ENCODE data around the gene FTSJ3.

Gene FTSJ3

DNA sequence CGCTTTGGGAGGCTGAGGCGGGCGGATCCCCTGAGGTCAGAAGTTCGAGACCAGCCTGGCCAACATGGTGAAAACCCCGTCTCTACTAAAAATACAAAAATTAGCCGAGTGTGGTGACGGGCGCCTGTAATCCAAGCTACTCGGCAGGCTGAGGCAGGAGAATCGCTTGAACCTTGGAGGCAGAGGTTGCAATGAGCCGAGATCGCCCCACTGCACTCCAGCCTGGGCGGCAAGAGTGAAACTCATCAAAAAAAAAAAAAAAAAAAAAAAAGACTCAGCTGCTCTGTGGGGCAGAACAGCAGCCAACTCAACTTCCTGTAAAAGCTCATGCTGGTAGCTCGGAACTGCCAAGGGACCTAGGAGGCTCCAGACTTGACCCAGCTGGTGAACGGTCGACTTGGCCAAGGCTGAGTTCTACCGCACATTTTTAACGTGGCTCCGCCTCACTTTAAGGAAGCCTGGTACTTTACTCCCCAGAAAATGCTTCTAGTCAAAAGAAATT, 16.0 kb upstream of the FTSJ3 start:
- peak; percentile 78 for DNase-seq (ENCODE audit: low spot score)

DNA sequence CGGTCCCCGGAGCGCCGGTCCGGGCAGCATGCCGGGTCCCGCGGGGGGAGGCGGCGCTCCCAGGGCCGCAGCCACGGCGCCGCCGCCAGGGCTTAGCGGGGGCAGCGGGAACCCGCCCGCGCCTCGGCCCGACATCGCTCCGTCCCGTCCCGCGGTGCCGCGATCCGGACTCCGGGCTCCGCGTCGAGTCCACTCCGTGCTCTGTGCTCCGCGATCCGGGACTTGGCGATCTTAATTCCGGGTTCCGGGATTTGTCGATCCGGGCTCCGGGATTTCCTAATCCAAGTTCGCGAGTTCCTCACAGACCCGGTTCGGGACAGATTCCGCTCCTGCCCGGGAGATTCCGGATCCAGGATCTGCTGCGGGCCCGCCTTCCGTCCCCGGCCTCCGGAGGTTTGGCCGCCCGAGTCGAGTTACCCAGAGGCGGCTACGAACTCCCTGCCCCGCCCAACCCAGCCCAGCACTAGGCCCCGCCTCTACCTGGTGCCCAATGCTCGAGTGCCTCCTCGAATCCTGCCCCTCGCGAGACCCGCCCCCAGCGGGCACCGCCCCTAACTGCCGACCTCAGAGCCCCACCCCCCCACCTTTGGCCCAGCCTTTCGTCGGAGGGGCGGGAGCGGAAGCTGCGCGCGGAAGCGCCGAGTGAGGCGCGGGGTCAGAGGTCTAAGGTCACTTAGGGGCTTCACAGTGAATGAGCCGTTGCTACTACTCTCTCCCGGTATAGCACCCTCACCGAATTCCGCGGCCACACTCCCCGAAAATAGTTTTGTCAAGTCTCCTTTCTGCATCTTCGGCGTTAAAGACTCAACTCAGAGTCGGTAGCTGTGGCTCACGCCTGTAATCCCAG, 15.3 kb upstream of the FTSJ3 start, which contains the start of gene SMARCD2:
Gene SMARCD2, minus strand, starts transcription at position 146 of the 847 bp plus-strand sequence. Its CDS starts 11 bp downstream, at position 135.
- DNase-seq (ENCODE audit: low spot score), result peak; percentile 96

DNA sequence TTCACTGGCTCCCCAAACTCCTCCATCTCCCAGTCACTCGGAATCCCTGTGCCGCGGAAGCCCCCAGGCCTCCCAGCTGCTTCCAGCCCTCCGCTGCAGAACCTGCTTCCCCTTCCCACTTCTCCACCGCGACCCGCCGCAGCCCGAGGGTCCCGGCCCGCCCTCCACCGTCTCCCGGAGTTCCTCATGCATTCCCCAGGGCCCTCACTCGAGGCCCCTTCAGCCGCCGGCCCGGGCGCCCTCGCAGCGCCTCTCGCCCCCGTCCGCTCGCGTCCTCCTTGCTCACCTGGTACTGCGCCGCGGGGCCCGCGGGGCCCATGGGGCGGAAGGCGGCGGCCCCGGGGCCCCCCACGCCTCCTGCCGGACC, 14.7 kb upstream of the FTSJ3 start:
- DNase-seq (ENCODE audit: low spot score), result no peak

DNA sequence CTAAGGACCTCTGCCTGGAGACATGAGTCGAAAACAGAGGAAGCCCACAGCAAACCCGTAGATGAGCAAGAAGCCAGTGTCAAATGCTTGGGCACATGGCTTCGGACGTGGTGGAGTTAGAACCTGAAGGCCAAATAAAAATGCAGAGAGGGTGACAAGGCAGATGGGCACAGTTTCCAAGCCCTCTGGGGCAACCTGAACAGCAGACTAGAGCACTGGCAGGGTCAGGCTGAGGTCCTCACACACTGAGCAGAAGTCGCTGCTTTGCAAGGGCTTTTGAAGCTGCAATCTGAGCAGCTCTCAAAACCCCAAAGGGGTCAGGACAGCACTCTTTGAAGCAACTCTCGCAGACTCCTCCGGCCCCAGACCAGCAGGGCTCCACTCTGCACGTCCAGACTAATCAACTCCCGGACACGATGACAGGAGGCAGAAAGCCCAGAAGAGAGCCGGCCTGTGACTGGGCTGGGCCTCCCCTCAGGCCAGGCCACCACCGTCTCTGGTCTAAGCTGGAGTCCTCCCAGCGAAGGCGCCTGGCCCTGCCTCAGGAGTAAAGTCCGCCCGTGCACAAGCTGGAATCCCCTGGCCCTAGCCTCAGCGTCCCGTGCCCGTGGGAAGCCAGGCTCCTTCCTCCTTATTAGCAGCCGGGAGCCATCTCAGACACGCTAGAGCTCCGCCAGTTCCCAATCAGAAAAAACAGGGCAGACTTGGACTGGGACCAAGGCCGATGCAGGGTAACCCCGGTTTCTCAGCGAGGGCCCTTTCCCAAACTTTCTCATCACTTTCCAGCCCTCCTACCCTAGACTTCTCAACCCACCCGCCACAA, 14.1 kb upstream of the FTSJ3 start:
- no peak for DNase-seq (ENCODE audit: low spot score)

DNA sequence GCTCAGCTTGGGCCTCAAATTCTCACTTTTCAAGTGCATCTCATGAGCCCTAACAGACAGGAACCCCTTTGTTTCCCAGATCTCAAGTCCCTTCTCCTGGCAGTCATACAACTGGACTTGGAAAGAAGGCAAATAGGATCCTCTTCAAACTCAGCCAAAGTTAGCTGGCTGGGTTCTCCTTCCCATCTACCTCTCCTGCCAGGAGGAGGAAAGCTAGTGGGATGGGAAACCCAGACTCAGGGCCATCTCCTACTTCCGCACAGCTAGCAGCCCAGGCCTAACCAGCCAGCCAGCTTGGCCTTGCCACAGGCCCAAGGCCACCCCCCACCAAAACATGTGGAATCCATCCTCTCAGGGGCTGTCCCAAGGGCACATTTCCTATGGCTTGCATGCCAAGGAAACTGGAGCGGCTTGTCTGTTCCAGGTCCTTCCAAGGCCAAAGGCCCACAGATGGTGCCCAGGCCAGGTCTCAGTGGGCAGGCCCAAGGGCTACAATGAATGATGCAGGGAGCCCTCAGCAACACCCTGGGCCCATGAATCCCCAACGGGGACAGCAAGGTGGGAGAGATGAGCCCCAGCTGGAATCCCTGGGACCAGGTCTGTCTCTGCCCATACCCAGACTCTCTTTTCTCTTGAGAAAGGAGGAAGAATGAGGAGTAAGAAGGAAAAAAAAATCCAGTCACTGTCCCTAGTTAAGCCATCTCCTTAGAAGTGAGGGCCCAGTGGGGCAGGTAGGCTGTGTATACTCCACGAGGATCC, 13.3 kb upstream of the FTSJ3 start:
- no peak for DNase-seq (ENCODE audit: low spot score)

DNA sequence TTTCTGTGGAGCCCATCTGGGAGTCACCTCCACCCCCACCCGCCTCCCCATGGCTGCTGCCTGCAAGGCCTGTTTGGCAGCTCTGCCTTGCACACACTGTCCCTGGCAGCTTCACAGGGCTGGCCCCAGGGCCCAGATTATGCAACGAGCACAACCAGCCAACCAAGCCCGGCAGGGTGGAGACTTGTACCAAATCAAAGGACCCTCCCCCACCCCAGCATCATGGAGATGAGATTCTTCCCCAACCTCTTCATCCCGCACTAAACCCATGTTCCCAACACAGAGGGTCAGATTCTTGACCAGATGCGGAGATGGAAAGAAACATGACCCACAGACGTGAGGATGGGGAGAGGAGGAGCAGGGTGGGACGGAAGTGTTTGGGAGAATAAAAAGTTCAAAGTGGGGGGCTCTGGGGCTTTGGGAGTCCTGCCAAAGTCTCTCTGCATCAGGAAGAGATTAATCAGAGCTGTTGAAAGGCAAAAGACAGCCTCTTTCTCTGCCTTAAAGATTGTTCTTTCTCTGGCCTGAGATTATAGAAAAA, 11.2 kb upstream of the FTSJ3 start:
- DNase-seq (ENCODE audit: low spot score), result no peak

DNA sequence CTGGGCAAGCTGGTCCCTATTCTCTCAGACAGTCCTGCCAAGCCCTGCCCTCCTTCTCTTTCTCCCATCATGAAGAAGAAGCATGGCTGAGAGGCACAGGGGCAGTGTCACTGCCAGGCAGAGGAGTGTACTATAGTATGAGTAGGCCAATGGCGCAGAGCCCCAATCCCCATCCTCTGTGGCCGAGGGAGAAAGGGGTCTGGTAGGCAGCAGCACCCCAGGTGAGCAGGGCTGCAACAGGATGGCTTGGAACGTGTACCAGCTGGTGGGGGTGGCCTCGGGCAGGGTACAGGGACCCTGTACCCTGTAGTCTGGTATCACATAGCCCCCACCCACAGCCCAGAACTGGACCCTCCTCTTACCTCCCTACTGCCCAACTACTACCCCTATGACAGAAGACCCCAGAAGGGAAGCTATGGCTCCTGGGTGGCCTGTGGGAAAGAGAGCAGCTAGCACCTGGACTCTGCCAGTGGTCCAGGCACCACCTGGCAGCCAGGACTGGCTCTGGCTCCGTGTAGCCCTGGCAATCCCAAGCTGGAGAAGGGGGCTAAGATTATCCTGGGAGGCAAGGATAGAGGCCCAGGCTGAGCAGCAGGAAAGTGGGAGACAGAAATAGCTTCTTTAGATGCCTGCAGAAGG, 10.6 kb upstream of the FTSJ3 start:
- no peak for DNase-seq (ENCODE audit: low spot score)

DNA sequence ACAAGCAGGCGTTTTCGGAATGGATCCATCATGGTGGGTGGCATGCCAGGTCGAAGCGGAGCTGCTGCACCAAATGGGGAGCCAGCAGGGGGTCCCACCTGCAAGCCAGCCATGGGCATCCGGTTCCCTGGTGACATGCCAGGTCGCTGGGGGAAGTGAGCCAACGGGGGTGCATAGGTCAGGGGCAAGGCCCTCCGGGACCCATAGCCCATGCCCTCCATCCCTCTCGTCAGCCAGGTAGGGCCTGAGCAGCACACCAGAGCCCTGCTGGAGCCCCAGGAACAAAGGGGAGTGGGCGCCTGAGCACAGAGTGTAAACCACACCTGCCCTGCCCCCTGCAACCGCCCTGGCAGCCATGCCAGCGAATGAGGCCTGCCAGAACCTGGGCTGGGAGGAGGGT, 10.0 kb upstream of the FTSJ3 start:
- no peak for DNase-seq (ENCODE audit: low spot score)

DNA sequence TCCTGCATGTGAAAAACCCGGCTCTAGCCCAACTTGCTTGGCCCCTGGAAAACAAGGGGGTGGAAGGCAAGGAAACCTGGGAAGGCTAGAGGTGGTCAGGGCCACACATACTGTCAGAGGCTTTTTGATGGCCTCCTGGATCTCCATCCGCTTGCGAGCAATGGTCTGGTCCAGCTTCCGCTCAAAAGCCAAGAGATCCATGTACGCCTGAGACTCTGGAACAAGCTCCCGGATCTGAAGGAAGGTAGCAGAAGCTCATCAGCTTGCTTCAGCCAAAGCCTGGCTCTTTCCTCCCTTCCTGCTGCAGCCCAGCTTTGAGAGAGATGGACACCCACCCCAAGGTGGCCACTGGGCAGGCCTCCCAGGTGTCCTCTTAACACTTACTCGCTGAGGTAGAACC, 9.3 kb upstream of the FTSJ3 start:
- DNase-seq (ENCODE audit: low spot score), result no peak

DNA sequence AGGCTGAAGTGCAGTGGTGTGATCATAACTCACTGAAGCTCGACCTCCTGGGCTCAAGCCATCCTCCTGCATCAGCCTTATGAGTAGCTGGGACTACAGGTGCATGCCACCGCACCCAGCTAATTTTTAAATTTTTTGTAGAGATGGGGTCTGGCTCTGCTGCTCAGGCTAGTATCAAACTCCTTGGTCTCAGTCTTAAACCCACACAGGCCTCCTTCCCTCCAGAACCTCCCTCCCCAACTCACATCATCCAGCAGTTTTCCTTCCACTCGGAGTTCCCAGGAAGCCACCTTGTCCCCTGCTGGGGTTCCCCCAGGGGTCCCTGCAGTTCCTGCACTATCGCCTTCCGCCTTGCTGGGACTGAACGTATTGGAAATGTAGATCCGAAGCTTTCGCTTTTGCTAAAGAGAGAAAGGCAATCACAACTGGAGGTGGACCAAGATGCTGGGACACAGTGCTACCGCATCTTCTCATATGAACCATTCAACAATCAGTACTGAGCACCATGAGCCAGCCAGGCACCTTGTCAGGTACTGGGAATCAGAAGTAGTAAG, 7.8 kb upstream of the FTSJ3 start:
- DNase-seq (ENCODE audit: low spot score), result no peak

DNA sequence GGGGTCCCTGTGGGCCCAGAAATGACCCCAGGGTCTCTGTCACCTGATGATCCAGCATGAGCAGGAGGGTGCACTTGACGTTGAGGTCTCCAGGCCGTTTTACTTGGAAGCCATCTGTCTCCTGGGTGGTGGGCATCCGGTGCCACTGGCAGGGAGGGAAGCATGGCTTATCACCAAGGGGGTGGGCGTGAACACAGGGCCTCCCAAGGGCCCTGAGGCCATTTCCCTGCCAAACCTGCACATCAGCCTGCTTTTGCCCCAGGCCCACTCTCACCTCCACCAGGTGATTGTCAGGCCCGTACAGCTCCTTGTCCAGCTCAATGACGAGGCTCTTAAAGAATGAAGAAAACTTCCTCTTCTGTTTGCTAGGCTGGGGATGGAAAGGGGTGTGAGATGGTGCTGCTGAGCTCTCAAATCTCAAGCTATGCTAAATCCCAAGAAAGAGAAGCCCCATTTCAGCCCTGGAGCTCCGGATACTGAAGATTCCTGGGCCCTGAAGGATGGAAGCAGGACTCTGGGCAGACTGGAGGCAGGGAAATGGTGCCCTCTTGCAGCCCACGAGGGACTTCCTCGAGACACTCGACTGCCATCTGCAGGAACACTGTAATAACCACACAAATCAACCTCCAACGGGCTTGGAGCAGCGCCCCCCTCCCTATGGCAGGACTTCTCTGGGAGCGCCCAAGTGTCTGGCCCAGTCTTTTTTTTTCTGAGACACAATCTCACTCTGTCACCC, 7.1 kb upstream of the FTSJ3 start:
- peak; percentile 79 for DNase-seq (ENCODE audit: low spot score)

DNA sequence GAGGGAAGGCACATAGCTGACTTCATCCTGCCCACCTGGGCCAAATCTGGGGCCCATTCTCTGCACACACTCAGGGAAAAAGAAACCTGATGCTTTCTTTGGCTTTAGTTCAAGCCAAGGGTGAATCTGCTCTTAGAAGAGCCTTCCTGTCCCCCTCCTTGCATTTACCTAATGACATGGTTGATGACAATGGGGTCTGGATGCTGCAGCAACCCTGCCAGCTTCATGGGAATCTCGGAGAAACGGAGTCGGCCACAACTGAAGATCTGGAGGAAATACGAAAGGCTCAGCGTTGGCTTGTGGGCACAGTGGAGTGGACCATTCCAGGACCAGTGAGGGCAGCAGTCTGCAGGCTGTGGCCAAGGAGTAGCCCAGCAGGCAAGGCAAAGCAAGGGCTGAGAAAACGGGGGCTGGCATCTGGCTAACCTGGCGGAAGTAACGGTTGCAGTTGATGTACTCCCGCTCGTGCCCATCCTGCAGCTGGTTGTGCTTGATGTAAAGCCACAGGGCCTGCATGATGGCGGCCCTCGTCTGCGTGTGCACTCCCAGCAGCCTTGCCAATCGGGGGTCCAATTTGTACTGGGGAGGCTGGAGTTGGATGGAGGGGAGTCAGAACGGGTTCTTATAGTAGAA, 6.4 kb upstream of the FTSJ3 start:
- DNase-seq (ENCODE audit: low spot score), result no peak

DNA sequence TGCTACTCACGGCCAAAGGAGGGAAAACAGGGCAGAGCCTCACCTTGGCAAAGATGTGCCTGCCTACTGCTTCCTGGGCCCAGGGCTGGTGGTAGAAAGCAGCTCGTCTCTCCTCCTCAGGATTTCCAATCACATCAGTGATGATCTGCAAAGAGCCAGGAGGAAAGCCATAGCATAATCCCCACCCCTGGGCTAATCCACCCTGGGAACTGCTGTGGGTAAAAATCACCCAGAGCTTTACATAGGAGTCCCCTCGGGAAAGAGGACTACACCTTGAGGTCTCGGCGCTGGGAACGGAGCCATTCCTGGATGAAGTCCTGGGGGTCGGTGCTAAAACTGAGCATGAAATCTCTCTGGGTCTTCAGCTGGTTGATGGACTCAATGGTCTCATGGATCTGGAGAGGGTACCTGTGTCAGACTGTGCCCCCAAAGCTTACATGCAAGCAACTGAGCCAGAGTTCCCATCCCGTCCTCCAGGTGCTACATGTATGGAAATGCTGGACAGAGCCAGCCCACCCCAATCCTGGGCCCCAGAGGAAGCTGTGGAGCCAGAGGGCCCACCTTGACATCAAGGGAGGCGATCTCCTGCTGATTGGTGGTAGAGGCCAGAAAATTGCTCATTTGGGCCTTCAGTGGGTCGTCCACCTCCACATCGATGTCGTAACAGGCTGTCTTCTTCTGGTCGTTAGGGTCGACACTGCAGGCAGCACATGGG, 5.7 kb upstream of the FTSJ3 start:
- no peak for DNase-seq (ENCODE audit: low spot score)

DNA sequence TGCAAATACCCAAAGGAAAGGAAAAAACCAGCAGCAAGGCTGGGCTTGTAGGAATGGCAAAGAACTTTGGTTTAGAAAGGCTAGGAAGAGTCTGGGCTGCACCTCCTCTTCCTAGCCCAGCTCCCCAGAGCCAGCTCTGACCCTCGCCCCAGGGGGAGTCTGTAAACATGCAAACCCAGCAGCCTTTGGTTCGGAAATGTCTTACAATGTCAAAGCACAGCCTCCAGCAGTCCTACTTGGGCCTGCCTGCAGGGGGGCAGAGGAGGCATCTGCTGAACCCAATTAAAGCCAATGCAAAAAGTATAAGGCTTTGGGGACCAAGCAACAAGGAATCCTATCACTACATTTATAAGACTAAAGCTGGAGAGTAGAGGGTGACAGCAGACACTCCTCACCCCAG, 5.0 kb upstream of the FTSJ3 start:
- DNase-seq (ENCODE audit: low spot score), result no peak

DNA sequence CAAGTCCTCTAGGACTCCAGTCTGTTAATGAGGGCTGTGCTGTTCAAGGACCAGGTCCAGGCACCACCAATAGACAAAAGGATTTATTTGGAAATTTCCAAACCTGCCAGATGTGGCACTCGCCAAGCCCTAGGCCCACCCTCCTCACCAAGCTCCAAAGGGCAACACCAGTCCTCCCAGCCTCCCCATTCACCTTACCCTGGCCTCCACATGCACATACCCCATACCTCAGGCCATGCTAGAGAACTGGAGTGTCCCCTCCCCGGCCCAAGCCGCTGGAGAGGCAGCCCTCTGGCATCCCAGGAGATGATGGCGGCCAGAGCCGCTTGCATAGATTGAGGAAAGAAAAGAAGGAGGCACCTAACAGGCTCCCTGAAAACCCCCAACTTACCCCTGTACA, 4.6 kb upstream of the FTSJ3 start:
- no peak for DNase-seq (ENCODE audit: low spot score)

DNA sequence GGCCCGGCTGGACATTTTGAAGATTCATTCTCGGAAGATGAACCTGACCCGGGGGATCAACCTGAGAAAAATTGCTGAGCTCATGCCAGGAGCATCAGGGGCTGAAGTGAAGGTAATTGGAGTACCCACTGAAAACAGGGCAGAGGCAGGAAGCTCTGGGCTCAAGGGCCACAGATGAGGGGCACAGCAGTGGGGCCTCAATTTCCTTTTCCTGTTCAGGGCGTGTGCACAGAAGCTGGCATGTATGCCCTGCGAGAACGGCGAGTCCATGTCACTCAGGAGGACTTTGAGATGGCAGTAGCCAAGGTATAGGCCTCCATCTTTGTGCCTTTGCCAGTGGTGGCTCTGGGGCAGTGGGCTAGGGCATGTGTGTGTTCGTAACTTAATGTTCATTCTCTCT, 4.0 kb upstream of the FTSJ3 start:
- DNase-seq (ENCODE audit: low spot score), result no peak

DNA sequence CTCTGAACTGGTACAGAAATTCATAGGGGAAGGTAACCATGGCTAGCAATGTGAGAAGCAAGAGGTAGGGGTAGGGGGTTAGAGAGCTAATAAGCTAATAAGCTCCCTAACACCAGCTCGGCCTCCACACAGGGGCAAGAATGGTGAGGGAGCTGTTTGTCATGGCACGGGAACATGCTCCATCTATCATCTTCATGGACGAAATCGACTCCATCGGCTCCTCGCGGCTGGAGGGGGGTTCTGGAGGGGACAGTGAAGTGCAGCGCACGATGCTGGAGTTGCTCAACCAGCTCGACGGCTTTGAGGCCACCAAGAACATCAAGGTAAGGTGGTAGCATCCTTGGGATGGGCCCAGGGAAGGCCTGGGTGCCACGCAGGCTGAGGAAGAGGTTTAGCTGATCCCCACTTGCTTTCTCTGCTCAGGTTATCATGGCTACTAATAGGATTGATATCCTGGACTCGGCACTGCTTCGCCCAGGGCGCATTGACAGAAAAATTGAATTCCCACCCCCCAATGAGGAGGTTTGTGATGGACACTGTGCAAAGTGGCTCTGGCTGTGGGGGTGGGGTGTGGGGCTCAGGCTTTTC, 3.5 kb upstream of the FTSJ3 start:
- DNase-seq (ENCODE audit: low spot score), result no peak

DNA sequence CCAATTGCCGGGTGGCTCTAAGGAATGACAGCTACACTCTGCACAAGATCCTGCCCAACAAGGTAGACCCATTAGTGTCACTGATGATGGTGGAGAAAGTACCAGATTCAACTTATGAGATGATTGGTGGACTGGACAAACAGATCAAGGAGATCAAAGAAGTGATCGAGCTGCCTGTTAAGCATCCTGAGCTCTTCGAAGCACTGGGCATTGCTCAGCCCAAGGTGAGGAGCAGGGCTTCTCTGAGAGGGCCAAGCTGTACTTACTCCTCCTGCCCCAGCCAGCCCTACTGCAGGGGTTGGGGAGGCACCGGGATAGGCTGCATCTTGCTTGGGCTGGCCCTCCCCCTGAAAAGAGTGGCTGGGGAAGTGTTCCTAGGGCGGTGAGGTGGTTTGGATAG, 2.8 kb upstream of the FTSJ3 start:
- DNase-seq (ENCODE audit: low spot score), result no peak

DNA sequence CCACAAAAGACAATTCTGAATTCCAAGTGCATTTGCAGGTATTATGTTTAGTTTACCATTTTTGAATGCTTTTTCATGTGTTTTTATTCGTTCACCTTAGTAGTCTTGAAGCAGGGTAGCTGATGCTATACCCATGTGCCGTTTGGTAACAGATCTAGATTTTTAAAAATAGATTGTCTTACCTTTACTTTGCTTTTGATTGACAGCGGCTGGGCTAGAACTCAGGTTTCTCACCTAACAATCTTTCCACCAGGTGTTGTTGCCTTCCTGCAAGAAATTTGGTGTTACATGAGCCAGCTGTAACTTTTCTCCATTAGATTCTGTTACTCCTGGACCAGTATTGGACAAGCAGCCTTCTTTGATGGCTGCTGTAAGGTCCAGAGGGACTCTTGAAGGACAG, 1.5 kb upstream of the FTSJ3 start:
- DNase-seq (ENCODE audit: low spot score), result no peak

Measured in germinal center (tissue), 1 donor.